GM18499 (cell line): ENCODE results near the gene SIPA1L3.

Source experiments
- ATAC-seq: cut with Tn5 transposase; IDR thresholded peaks from one replicate; pipeline ENCODE4 v1.9.1; 2021; ENCODE audit warnings: moderate number of reproducible peaks; ENCODE audit not compliant: insufficient read depth, unreplicated experiment

Gene SIPA1L3

GRCh38 chr19:37970699-37971098 is 63.7 kb downstream of the SIPA1L3 start:
- no peak for ATAC-seq

- no peak for ATAC-seq
These were observed 65.8 kb downstream of the SIPA1L3 start for GRCh38 chr19:37972803-37973202.

- no peak for ATAC-seq
These were observed 66.7 kb downstream of the SIPA1L3 start for GRCh38 chr19:37973666-37974065.

DNA sequence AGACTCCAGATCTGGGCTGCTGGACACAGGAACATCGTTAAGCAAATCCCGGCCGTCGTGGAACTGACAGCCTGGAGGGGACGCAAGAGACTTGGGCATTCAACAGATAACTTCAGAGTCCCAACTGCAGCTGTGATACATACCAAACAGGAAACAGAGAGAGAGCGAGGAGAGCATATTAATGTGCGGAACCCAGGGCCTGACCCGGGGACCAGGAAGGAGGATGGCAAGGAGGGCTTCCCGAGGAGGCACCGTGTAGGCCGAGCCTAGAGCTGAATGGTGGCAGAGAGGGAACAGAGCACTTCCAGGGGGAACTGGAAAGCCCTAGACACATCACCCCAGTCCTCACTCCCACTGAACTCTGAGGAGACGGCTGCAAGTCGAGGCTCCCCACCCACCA is 68.1 kb downstream of the SIPA1L3 start:
- ATAC-seq, result no peak

GRCh38 chr19:37975596-37976515 is 68.8 kb downstream of the SIPA1L3 start:
- ATAC-seq, result no peak

- no peak for ATAC-seq
These were observed 70.4 kb downstream of the SIPA1L3 start for GRCh38 chr19:37977391-37977790.

DNA sequence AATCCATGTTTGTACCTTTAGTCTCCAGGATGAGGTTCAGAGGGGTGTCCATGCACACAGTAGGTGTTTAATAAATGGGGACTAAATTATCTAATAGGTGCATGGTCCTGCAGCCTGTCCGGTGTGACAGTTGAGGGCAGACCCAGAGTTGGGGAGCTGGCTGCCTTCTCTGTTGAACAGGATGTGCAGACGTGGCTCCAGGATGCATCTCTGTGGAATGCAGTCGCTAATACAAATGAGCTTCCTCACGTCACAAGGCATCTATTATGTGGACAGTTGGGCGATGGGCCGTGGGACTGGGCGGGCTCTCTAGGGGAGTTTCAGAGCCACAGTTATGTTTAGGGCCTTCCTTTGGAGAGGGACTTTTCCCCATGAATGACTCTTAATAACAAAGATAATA is 71.0 kb downstream of the SIPA1L3 start:
- ATAC-seq, result no peak

- ATAC-seq, result peak; percentile 29
These were observed 72.6 kb downstream of the SIPA1L3 start for GRCh38 chr19:37979547-37980082.

DNA sequence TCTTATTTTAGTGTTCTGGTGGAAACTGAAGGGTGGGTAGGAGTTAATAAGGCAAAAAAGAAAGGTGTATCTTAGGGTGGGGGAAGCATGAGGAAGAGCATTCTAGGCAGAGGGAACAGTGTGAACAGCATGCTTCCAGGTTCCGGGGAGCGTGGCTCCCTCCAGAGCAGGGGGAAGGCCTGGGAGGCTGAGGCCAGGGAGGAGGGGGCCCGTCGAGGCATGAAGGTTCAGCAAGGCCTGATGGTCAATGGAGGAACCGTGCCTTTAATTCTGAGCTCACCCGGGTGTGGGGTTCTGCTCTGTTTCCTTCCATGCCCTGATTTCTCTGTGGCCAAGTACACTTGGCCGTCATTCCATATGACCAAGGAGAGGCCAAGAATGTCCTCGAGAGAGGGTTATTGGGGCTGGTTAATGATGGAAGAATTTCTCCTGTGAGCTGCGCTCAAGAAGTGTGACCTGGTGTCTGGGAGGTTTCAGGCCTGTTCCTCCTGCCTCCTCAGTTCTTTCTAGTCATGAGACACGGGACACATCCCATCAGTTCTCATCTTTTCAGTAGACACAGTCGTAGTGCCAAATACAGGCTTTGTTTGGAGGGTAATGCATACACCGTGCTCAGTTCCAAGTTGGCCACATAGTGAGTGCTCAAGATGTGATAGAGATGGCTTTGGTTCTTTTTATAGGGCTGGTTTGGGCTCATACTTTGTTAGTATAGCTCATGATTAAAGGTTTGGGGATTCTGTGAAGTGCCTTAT is 73.6 kb downstream of the SIPA1L3 start:
- ATAC-seq, result no peak

GRCh38 chr19:37981785-37982475 is 74.9 kb downstream of the SIPA1L3 start:
- ATAC-seq, result no peak

DNA sequence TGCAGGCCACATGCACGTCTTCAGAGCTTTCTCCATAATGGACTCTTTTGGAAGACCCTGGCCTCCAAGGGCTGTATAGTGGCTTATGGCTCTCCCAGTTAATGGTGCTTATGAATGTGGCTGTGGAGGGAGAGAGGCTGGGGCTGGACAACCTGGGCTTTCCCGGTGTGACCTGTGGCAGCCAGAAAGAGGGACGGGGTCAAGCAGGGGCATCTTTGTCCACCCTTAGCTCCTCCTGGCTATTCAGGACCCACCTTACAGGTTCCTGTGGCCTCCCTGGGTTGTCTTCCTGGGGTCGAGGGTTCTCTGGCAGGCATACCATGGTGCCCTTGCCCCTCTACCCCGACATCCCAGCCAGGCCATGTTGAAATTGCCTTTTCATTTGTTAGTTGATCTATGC is 75.6 kb downstream of the SIPA1L3 start:
- no peak for ATAC-seq

DNA sequence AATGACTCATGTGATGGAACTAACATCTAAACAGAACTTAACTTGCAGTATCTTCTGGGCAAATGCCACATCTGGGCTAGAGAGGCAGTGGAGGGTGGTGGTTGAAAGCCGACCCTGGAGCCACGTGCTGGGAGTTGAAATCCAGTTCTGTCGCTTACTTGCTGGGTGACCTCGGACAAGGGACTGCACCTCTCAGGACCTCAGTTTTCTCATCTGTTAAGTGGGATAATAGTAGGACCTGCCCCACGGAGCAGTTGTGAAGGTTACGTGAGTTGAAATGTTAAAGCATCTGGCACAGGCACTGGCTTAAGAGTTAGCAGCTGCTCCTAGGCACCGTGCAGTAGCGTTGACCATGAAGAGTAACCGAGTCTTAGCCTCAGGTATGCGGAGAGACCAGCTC is 76.1 kb downstream of the SIPA1L3 start:
- ATAC-seq, result no peak

DNA sequence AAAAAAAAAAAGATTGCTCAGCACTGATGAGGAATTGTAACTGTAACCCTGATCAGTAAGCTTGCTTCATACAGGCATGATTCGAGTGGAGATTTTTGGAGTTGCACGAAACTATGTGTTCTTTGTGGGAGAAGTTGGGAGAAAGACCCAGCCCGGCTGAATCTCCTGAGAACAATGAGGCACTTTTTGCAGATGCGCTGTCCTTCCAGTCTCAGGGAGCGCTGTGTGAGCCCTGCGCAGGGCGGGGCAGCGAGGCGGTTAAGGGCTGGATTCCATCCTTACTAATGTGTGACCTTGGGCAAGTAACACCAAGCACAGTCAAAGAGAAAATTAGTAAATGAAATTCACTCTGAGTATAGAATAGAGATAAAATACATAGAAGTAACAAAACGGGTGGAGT is 76.9 kb downstream of the SIPA1L3 start:
- no peak for ATAC-seq

- ATAC-seq, result no peak
These were observed 79.2 kb downstream of the SIPA1L3 start for GRCh38 chr19:37986048-37986750.

DNA sequence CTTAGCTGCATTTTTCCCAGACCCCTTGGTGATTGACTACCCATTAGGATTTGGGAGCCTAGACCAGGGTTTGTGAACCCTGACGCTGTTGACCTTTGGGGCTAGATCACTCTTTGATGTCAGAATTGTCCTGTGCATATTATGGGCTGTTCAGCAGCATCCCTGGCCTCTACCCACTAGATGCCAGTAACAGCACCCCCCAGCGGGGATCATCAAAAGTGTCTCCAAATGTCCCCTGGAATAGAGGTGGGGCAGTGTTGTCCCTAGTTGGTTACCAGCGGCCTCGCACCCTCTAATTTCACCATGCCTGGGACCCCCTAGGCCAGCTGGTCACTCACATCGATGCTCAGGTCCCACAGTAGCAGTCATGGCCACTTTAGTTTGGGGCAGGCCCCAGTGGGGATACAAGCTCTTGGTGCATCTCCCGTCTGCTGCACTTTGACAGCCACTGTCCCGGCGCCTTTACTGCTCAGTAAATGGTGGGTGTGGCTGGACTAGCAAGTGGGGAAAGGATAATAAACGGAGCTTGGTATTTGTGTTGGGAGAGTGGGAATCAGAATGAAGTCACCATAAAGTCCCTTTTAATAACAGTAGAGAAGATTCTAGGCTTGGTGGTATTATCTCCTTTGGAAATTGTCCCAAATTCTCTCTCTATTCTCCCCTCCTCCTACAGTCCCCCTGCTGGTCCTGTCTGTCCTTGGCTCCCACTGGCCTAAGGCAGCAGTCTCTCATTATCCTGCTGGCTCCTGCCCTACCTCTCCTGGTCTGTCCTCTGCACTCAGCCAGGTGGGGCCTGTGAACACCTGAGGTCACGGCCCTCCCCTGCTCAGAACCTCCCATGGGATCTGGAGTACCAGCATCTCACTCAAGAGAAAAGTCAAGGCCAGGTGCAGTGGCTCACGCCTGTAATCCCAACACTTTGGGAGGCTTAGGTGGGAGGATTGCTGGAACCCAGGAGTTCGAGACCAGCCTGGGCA is 80.6 kb downstream of the SIPA1L3 start:
- no peak for ATAC-seq

- ATAC-seq, result no peak
These were observed 82.0 kb downstream of the SIPA1L3 start for GRCh38 chr19:37988758-37989635.

GRCh38 chr19:37989855-37990254 is 82.8 kb downstream of the SIPA1L3 start:
- ATAC-seq, result no peak

GRCh38 chr19:37990362-37990761 is 83.4 kb downstream of the SIPA1L3 start:
- no peak for ATAC-seq
